Aorta (tissue), 5 donors: Measurements from ENCODE around the gene RGCC. TPM values are rescaled to one million over a fixed set of nuclear protein-coding genes. Genes with fewer than 3 reads are reported as not detected.

Source experiments
- ATAC-seq: fragments of 200-7000 bp; cut with Tn5 transposase; one replicate; pipeline ENCODE4 v1.9.1; 2022; ENCODE audit warnings: moderate library complexity; ENCODE audit not compliant: low FRiP score
- DNase-seq, 2 donors: peaks; one replicate each; pipeline ENCODE4 v3.0.0-alpha.2; 2020
- H3K27ac ChIP-seq, 2 donors: one replicate each; pipeline ENCODE4 v1.5.1; 2013; ENCODE audit warnings: low read length in 2 of 2, mild to moderate bottlenecking in 2 of 2, moderate library complexity in 2 of 2, control low read depth in 1 of 2, inconsistent platforms in 1 of 2, low read depth in 1 of 2
- H3K27me3 ChIP-seq, 2 donors: one replicate each; pipeline ENCODE4 v1.6.1; 2013; ENCODE audit warnings: control low read depth in 1 of 2, low read length in 1 of 2, mild to moderate bottlenecking in 1 of 2, moderate library complexity in 1 of 2; ENCODE audit not compliant: insufficient read depth in 2 of 2, control insufficient read depth in 1 of 2
- H3K36me3 ChIP-seq, 2 donors: one replicate each; pipeline ENCODE4 v1.6.1; 2013; ENCODE audit warnings: control low read depth in 1 of 2, low read length in 1 of 2, mild to moderate bottlenecking in 1 of 2; ENCODE audit not compliant: insufficient read depth in 2 of 2, control insufficient read depth in 1 of 2
- H3K4me1 ChIP-seq, 2 donors: one replicate each; pipeline ENCODE4 v1.6.1; 2013; ENCODE audit warnings: low read length in 2 of 2, control low read depth in 1 of 2, mild to moderate bottlenecking in 1 of 2, moderate library complexity in 1 of 2; ENCODE audit not compliant: insufficient read depth in 2 of 2, control insufficient read depth in 1 of 2
- H3K4me3 ChIP-seq, 2 donors: one replicate each; pipeline ENCODE4 v1.5.1; 2013; ENCODE audit warnings: low read length in 2 of 2, control low read depth in 1 of 2, mild to moderate bottlenecking in 1 of 2
- H3K9me3 ChIP-seq: one replicate; pipeline ENCODE4 v1.6.1; 2013; ENCODE audit warnings: mild to moderate bottlenecking, low read length; ENCODE audit not compliant: control insufficient read depth
- WGBS, 2 donors: extraction: QIAGEN DNeasy Blood & Tissue Kit; methylation state at CpG; one replicate each; pipeline ENCODE4 v1.1.7; 2013; 5-methylcytosine and 5-hydroxymethylcytosine counted together
- intact Hi-C, 2 donors: fragments of 100-400 bp; cut with DNase I; formaldehyde crosslinking; loops; one replicate each; pipeline versions ENCODE4 v1.14.2 to v1.15.0; 2022
- long read RNA-seq, 2 donors: library from polyadenylated mRNA; unstranded; transcript quantifications; one replicate each; pipeline ENCODE4 v2.0.0, GENCODE V29; 2020 to 2021
- polyA plus RNA-seq, 2 donors: library from polyadenylated mRNA; stranded (reverse); fragments of 200-250 nt; gene quantifications; one replicate each; pipeline ENCODE4 v1.2.3, GENCODE V29; 2013
- total RNA-seq, 2 donors: library from RNA; stranded (reverse); fragmentation: NEBNext Ultra II Directional; extraction: Animal tissue kit (Norgen Biotek cat#: 25700); gene quantifications; one replicate each; pipeline ENCODE4 v1.2.1, GENCODE V29; 2021
- donor health status: healthy with polysubstance abuse.
- donor health status: Bipolar disorder and iron deficiency.
- donor health status: DM: no; HTN: no; CAD: no.
- donor health status: DM: no; HTN: no; CAD: no.
- donor health status: DM: yes; HTN: yes; CAD: no.

Gene RGCC
- total RNA-seq (10 to 100 TPM; 19.3 to 66.2 TPM), polyA plus RNA-seq (10 to 100 TPM; 10.3 to 26.0 TPM)
- long read RNA-seq, donor 1, partial matches to known transcripts = 4 of 12 reads
- long read RNA-seq, donor 1, other reads (novel, unspliced or antisense) = 6 of 12 reads
- long read RNA-seq, donor 2, transcript RGCC-201 (5 exons, 960 nt) = major isoform, 9 of 11 reads
- long read RNA-seq, donor 2, partial matches to known transcripts = 1 of 11 reads
- long read RNA-seq, donor 2, other reads (novel, unspliced or antisense) = 1 of 11 reads

GRCh38 chr13:41456768-41457588 lies at the start of gene RGCC:
RGCC (plus strand) TSS chr13:41457550; CDS start chr13:41457708, 158 bp downstream.
- Histone ChIP-seq H3K27me3 (no peaks in the 10 kb centered on the region), H3K4me1 (peaks cover 0 to 2% of the 10 kb centered on the region in 2 donors), H3K27ac (no peak within 1 kb of the TSS), H3K36me3 (no peaks in the 10 kb centered on the region), H3K4me3 (peak within 1 kb of the TSS; percentile 32 to 74), H3K9me3 (no peaks in the 10 kb centered on the region)
- intact Hi-C loops = loop anchor here in 1 of 2 donors (5.0 kb wide), 1 partner anchor 195 kb away; no protein-coding TSS in a partner anchor
- DNase-seq = peak; percentile 87 to 95
- ATAC-seq = peak; percentile 86
- WGBS, 2 donors = 3 to 4% methylated on average over 78 to 92 of the region's 92 CpGs

- Histone ChIP-seq H3K4me1 (no peaks in the 10 kb centered on the region), H3K9me3 (no peaks in the 10 kb centered on the region), H3K27ac (no peak overlapping the region), H3K36me3 (no peaks in the 10 kb centered on the region), H3K27me3 (no peaks in the 10 kb centered on the region), H3K4me3 (no peak overlapping the region)
- ATAC-seq = no peak
- intact Hi-C loops = no loop called here
- DNase-seq = no peak
Measured at GRCh38 chr13:41408121-41408520, 49.2 kb upstream of the RGCC start.

GRCh38 chr13:41408746-41409145 lies 48.6 kb upstream of the RGCC start:
- Histone ChIP-seq H3K27ac (no peak overlapping the region), H3K4me3 (no peak overlapping the region), H3K27me3 (no peaks in the 10 kb centered on the region), H3K9me3 (no peaks in the 10 kb centered on the region), H3K36me3 (no peaks in the 10 kb centered on the region), H3K4me1 (no peaks in the 10 kb centered on the region)
- 62 to 73% methylated on average over 1 of the region's 1 CpG for WGBS, 2 donors
- DNase-seq (no peak), ATAC-seq (no peak)
- intact Hi-C loops = no loop called here

GRCh38 chr13:41409611-41410010 lies 47.7 kb upstream of the RGCC start:
- Histone ChIP-seq H3K4me1 (no peaks in the 10 kb centered on the region), H3K27me3 (no peaks in the 10 kb centered on the region), H3K4me3 (no peak overlapping the region), H3K36me3 (no peaks in the 10 kb centered on the region), H3K27ac (no peak overlapping the region), H3K9me3 (no peaks in the 10 kb centered on the region)
- no peak for DNase-seq
- 79 to 80% methylated on average over 2 of the region's 2 CpGs for WGBS, 2 donors
- ATAC-seq = no peak
- intact Hi-C loops = loop anchor here in 1 of 2 donors (5.0 kb wide), 1 partner anchor 243 kb away; no protein-coding TSS in a partner anchor

- Histone ChIP-seq H3K4me1 (no peaks in the 10 kb centered on the region), H3K27ac (no peak overlapping the region), H3K27me3 (no peaks in the 10 kb centered on the region), H3K36me3 (no peaks in the 10 kb centered on the region), H3K9me3 (no peaks in the 10 kb centered on the region), H3K4me3 (no peak overlapping the region)
- intact Hi-C loops = loop anchor here in 1 of 2 donors (5.0 kb wide), 1 partner anchor 241 kb away; no protein-coding TSS in a partner anchor
- no peak for ATAC-seq
- WGBS, 2 donors = 90 to 93% methylated on average over 5 of the region's 5 CpGs
- DNase-seq = no peak
Measured at GRCh38 chr13:41411060-41411459, 46.3 kb upstream of the RGCC start.

GRCh38 chr13:41411522-41411921 lies 45.8 kb upstream of the RGCC start:
- Histone ChIP-seq H3K4me3 (no peak overlapping the region), H3K4me1 (no peaks in the 10 kb centered on the region), H3K36me3 (no peaks in the 10 kb centered on the region), H3K27me3 (no peaks in the 10 kb centered on the region), H3K9me3 (no peaks in the 10 kb centered on the region), H3K27ac (no peak overlapping the region)
- intact Hi-C loops = loop anchor here in 1 of 2 donors (5.0 kb wide), 1 partner anchor 241 kb away; no protein-coding TSS in a partner anchor
- peak; percentile 56 for ATAC-seq
- no peak for DNase-seq
- 25% methylated on average over 5 of the region's 5 CpGs for WGBS, 2 donors

GRCh38 chr13:41413872-41414271 lies 43.5 kb upstream of the RGCC start:
- ATAC-seq (no peak), DNase-seq (no peak)
- no peaks in the 10 kb centered on the region for H3K4me1 ChIP-seq
- H3K4me3 ChIP-seq = no peak overlapping the region
- 95 to 97% methylated on average over 5 of the region's 5 CpGs for WGBS, 2 donors
- intact Hi-C loops = loop anchor here in 1 of 2 donors (5.0 kb wide), 1 partner anchor 238 kb away; no protein-coding TSS in a partner anchor
- H3K27me3 ChIP-seq = no peaks in the 10 kb centered on the region
- no peaks in the 10 kb centered on the region for H3K9me3 ChIP-seq
- H3K27ac ChIP-seq = no peak overlapping the region
- no peaks in the 10 kb centered on the region for H3K36me3 ChIP-seq

GRCh38 chr13:41416276-41416675 lies 41.1 kb upstream of the RGCC start:
- no peak for ATAC-seq
- Histone ChIP-seq H3K4me1 (no peaks in the 10 kb centered on the region), H3K9me3 (no peaks in the 10 kb centered on the region), H3K4me3 (no peak overlapping the region), H3K27ac (no peak overlapping the region), H3K27me3 (no peaks in the 10 kb centered on the region), H3K36me3 (no peaks in the 10 kb centered on the region)
- DNase-seq = no peak
- intact Hi-C loops = no loop called here
- 33 to 62% methylated on average over 3 of the region's 3 CpGs for WGBS, 2 donors
